MM.1S (cell line): ENCODE results near the gene ELP4.

Experiments
- CTCF ChIP-seq: fragments of 300-600 bp; sonication (generic); IDR thresholded peaks from 2 replicates; pipeline ENCODE4 v1.5.1; 2016; ENCODE audit warnings: antibody characterized with exemption, low read length, mixed read lengths
- EZH2 ChIP-seq: fragments of 300-600 bp; sonication (generic); optimal IDR thresholded peaks from 2 replicates; pipeline ENCODE3; 2017; ENCODE audit warnings: low read depth, mild to moderate bottlenecking, antibody characterized with exemption, low read length, mixed read lengths

GRCh38 chr11:31499576-31500178 lies 9.9 kb upstream of the ELP4 start:
- TF ChIP-seq CTCF (no peak), EZH2 (no peak)
